Activated naive CD4-positive, alpha-beta T cell treated with anti-CD3 and anti-CD28 coated beads for 36 hours (primary cell): Measurements from ENCODE around the gene VAV3. TPM values are rescaled to one million over a fixed set of nuclear protein-coding genes. Genes with fewer than 3 reads are reported as not detected.

Source experiments
- CTCF ChIA-PET: fragments of 350-600 bp; sonication (Branson Sonifier 250); formaldehyde crosslinking; loops from one replicate; lab custom pipeline; 2021; ENCODE audit warnings: antibody characterized with exemption; lab: Charles Lee
- DNase-seq: peaks from one replicate; pipeline ENCODE4 v3.0.0-alpha.2; 2020
- H3K27ac Mint-ChIP-seq: one replicate; pipeline ENCODE4 v1.8.0; 2021; ENCODE audit warnings: mild to moderate bottlenecking, mixed read lengths
- H3K27me3 Mint-ChIP-seq: one replicate; pipeline ENCODE4 v1.8.0; 2021; ENCODE audit warnings: low read depth, mixed read lengths
- H3K36me3 Mint-ChIP-seq: one replicate; pipeline ENCODE4 v1.8.0; 2021; ENCODE audit warnings: low read depth, mixed read lengths
- H3K4me1 Mint-ChIP-seq: one replicate; pipeline ENCODE4 v1.8.0; 2021; ENCODE audit warnings: low read depth, mixed read lengths
- H3K4me3 Mint-ChIP-seq: one replicate; pipeline ENCODE4 v1.8.0; 2021; ENCODE audit warnings: mild to moderate bottlenecking, moderate library complexity, mixed read lengths
- H3K9me3 Mint-ChIP-seq: one replicate; pipeline ENCODE4 v1.8.0; 2021; ENCODE audit warnings: mixed read lengths
- intact Hi-C: fragments of 100-400 bp; cut with micrococcal nuclease; formaldehyde crosslinking; loops from one replicate; pipeline ENCODE4 v1.15.1; 2023
- total RNA-seq, 2 experiments: library from RNA; stranded (reverse); gene quantifications; one replicate each; pipeline ENCODE4 v1.2.3, GENCODE V29; 2021

The VAV3 gene
- total RNA-seq, 2 experiments from 2014 or later, result 1.3 to 2.3 TPM

DNA sequence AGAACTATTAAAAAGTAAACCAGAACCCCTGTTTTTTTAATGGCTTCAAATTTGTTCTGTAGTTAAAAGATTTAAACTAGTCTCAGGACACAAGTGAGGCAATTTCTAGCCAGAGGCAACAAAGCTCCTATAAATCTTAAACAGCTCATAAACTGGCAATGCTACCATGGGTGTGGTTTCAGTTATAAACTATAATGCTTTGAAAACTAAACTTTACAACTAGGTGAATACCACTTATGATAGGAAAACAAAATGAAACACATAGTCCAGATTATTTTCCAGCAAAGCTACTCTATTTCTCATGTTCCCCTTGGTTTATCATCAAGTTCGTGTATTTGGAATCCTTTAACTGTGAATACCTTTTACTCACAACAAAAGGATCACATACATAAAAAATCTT is 282.5 kb downstream of the VAV3 start:
- Mint-ChIP-seq H3K36me3 (no peaks in the 10 kb centered on the region), H3K4me1 (no peaks in the 10 kb centered on the region), H3K27ac (no peak overlapping the region), H3K4me3 (no peak overlapping the region), H3K9me3 (no peaks in the 10 kb centered on the region), H3K27me3 (no peaks in the 10 kb centered on the region)
- CTCF ChIA-PET, result no interaction called here
- intact Hi-C loops, result no loop called here
- no peak for DNase-seq

- Mint-ChIP-seq H3K4me3 (no peak overlapping the region), H3K4me1 (no peaks in the 10 kb centered on the region), H3K9me3 (no peaks in the 10 kb centered on the region), H3K36me3 (no peaks in the 10 kb centered on the region), H3K27me3 (no peaks in the 10 kb centered on the region), H3K27ac (no peak overlapping the region)
- CTCF ChIA-PET, result no interaction called here
- no peak for DNase-seq
- intact Hi-C loops, result no loop called here
Measured at GRCh38 chr1:107681001-107681479, 283.9 kb downstream of the VAV3 start.

- H3K27me3 Mint-ChIP-seq, result no peaks in the 10 kb centered on the region
- DNase-seq, result no peak
- H3K4me3 Mint-ChIP-seq, result no peak overlapping the region
- intact Hi-C loops, result no loop called here
- CTCF ChIA-PET, result no interaction called here
- no peaks in the 10 kb centered on the region for H3K36me3 Mint-ChIP-seq
- no peaks in the 10 kb centered on the region for H3K4me1 Mint-ChIP-seq
- no peaks in the 10 kb centered on the region for H3K9me3 Mint-ChIP-seq
- H3K27ac Mint-ChIP-seq, result no peak overlapping the region
Measured at GRCh38 chr1:107680579-107680985, 284.4 kb downstream of the VAV3 start.

GRCh38 chr1:107679411-107679953 is 285.5 kb downstream of the VAV3 start:
- Mint-ChIP-seq H3K27me3 (no peaks in the 10 kb centered on the region), H3K9me3 (no peaks in the 10 kb centered on the region), H3K27ac (no peak overlapping the region), H3K36me3 (no peaks in the 10 kb centered on the region), H3K4me1 (no peaks in the 10 kb centered on the region), H3K4me3 (no peak overlapping the region)
- intact Hi-C loops, result no loop called here
- CTCF ChIA-PET, result no interaction called here
- no peak for DNase-seq

GRCh38 chr1:107678993-107679392 is 286.0 kb downstream of the VAV3 start:
- intact Hi-C loops, result no loop called here
- Mint-ChIP-seq H3K36me3 (no peaks in the 10 kb centered on the region), H3K9me3 (no peaks in the 10 kb centered on the region), H3K27me3 (no peaks in the 10 kb centered on the region), H3K27ac (no peak overlapping the region), H3K4me1 (no peaks in the 10 kb centered on the region), H3K4me3 (no peak overlapping the region)
- CTCF ChIA-PET, result no interaction called here
- no peak for DNase-seq

DNA sequence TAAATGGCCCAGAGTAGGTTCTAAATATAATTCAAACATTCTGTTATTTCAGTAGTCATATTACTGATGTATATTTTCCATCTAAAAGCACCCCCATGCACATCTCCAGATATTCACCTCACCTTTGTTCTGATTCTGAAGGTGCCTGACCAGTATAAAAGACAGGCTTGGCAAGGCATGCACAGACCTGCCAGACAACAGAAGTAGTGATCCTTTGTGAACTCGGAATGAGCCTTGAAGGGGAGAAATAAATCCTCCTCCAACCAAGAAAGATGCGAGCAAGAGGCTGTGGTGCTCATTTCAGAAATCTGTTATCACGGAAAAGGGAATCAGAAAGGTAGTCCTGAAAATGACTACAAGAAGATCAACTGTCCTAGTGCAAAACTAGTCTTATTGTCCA is 287.3 kb downstream of the VAV3 start:
- Mint-ChIP-seq H3K4me3 (no peak overlapping the region), H3K27ac (no peak overlapping the region), H3K36me3 (no peaks in the 10 kb centered on the region), H3K27me3 (no peaks in the 10 kb centered on the region), H3K4me1 (no peaks in the 10 kb centered on the region), H3K9me3 (no peaks in the 10 kb centered on the region)
- no peak for DNase-seq
- intact Hi-C loops, result no loop called here
- CTCF ChIA-PET, result no interaction called here

DNA sequence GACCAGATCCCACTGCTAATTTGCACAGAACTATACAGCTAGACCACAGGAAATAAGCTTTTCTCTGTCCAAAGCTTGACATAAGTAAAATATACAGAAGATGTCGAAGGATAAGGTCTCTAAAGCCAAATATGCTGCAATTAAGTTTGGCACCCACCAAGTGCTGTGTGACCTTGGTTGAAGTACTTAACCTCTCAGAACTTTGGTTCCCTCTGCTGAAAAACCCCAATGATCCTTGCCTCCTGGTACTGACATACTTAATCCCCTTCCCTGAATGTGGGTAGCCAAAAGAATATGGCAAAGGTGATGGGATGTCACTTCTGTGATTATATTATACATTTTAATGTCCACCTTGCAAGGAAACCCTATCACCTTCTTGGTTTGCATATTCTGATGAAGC is 290.5 kb downstream of the VAV3 start:
- Mint-ChIP-seq H3K9me3 (no peaks in the 10 kb centered on the region), H3K4me3 (no peak overlapping the region), H3K27ac (no peak overlapping the region), H3K36me3 (no peaks in the 10 kb centered on the region), H3K4me1 (no peaks in the 10 kb centered on the region), H3K27me3 (no peaks in the 10 kb centered on the region)
- no peak for DNase-seq
- intact Hi-C loops, result no loop called here
- CTCF ChIA-PET, result no interaction called here

DNA sequence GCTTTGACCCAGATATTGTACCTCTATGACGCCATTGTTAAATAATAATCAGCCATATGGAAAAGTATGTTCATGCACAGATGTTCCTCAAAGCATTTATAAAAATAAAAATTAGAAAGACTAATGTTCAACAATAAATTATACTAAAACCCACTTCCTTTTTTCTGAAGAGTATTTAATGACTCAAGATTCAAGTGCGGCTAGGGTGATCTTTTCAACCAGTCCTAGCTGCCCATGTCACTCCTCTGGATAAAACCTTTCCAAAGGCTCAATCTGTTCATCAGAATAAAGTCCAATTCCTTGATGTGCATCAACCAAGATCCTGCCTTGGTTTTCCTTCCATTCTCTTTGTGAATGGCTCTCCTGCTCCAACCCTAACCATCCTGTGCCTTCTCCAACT is 292.0 kb downstream of the VAV3 start:
- Mint-ChIP-seq H3K4me3 (no peak overlapping the region), H3K9me3 (no peaks in the 10 kb centered on the region), H3K4me1 (no peaks in the 10 kb centered on the region), H3K36me3 (no peaks in the 10 kb centered on the region), H3K27ac (no peak overlapping the region), H3K27me3 (no peaks in the 10 kb centered on the region)
- no peak for DNase-seq
- intact Hi-C loops, result no loop called here
- CTCF ChIA-PET, result no interaction called here

GRCh38 chr1:107670397-107671040 is 294.5 kb downstream of the VAV3 start:
- Mint-ChIP-seq H3K36me3 (no peaks in the 10 kb centered on the region), H3K27me3 (no peaks in the 10 kb centered on the region), H3K4me3 (no peak overlapping the region), H3K9me3 (no peaks in the 10 kb centered on the region), H3K27ac (no peak overlapping the region), H3K4me1 (no peaks in the 10 kb centered on the region)
- intact Hi-C loops, result no loop called here
- DNase-seq, result no peak
- CTCF ChIA-PET, result no interaction called here

- Mint-ChIP-seq H3K4me1 (no peaks in the 10 kb centered on the region), H3K4me3 (no peak overlapping the region), H3K27me3 (no peaks in the 10 kb centered on the region), H3K9me3 (no peaks in the 10 kb centered on the region), H3K36me3 (no peaks in the 10 kb centered on the region), H3K27ac (no peak overlapping the region)
- no peak for DNase-seq
- CTCF ChIA-PET, result no interaction called here
- intact Hi-C loops, result no loop called here
Measured at GRCh38 chr1:107669996-107670395, 295.0 kb downstream of the VAV3 start.

DNA sequence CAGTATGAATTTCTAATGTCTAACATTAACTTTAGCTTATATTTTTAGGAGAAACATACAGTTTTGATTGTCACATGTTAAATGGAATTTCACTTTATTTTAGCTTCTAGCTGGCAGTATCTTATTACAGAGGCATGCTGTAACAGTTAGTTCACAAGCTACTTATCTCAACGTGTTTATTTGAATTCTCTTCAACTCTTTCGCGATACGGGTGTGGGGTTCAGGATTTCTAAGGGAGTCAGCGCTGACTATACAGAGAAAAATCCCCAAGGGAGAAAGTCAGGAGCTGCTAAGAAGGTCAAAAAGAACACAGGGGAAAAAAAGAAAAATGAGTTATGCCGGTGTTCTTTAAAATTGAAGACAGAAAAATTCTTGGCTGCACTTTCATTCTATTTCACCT is 296.2 kb downstream of the VAV3 start:
- no peaks in the 10 kb centered on the region for H3K9me3 Mint-ChIP-seq
- intact Hi-C loops, result no loop called here
- no peak overlapping the region for H3K4me3 Mint-ChIP-seq
- no peaks in the 10 kb centered on the region for H3K36me3 Mint-ChIP-seq
- H3K4me1 Mint-ChIP-seq, result no peaks in the 10 kb centered on the region
- H3K27ac Mint-ChIP-seq, result no peak overlapping the region
- no peak for DNase-seq
- CTCF ChIA-PET, result no interaction called here
- no peaks in the 10 kb centered on the region for H3K27me3 Mint-ChIP-seq

- intact Hi-C loops, result no loop called here
- Mint-ChIP-seq H3K36me3 (no peaks in the 10 kb centered on the region), H3K27me3 (no peaks in the 10 kb centered on the region), H3K9me3 (no peaks in the 10 kb centered on the region), H3K4me1 (no peaks in the 10 kb centered on the region), H3K27ac (no peak overlapping the region), H3K4me3 (no peak overlapping the region)
- no peak for DNase-seq
- CTCF ChIA-PET, result interaction anchor here (0.7 kb wide), 1 partner anchor 446 kb away, joined by 3 read pairs; no protein-coding TSS in a partner anchor
Measured at GRCh38 chr1:107666493-107666892, 298.5 kb downstream of the VAV3 start.
